Measurements from ENCODE around the gene CDC37L1.

Gene CDC37L1

GRCh38 chr9:4669890-4670289 is 9.5 kb upstream of the CDC37L1 start:
- DNase-seq: no peak

- DNase-seq: no peak
Measured at GRCh38 chr9:4670591-4670990, 8.8 kb upstream of the CDC37L1 start.

GRCh38 chr9:4671737-4672136 is 7.6 kb upstream of the CDC37L1 start:
- no peak for DNase-seq

- no peak for DNase-seq
Measured at GRCh38 chr9:4674783-4675182, 4.6 kb upstream of the CDC37L1 start.

- no peak for DNase-seq
Measured at GRCh38 chr9:4677392-4677791, 2.0 kb upstream of the CDC37L1 start.

- no peak for DNase-seq
Measured at GRCh38 chr9:4678679-4679267, 596 bp upstream of the CDC37L1 start.

- no peak for DNase-seq
Measured at GRCh38 chr9:4680173-4680525, 780 bp downstream of the CDC37L1 start.

- DNase-seq: no peak
Measured at GRCh38 chr9:4680750-4681149, 1.4 kb downstream of the CDC37L1 start.

GRCh38 chr9:4684820-4685219 is 5.5 kb downstream of the CDC37L1 start:
- DNase-seq: no peak

- DNase-seq: no peak
Measured at GRCh38 chr9:4686112-4686511, 6.7 kb downstream of the CDC37L1 start.

GRCh38 chr9:4686584-4686983 is 7.2 kb downstream of the CDC37L1 start:
- DNase-seq: no peak

- no peak for DNase-seq
Measured at GRCh38 chr9:4689021-4689420, 9.7 kb downstream of the CDC37L1 start.

- no peak for DNase-seq
Measured at GRCh38 chr9:4689687-4690104, 10.3 kb downstream of the CDC37L1 start.

- no peak for DNase-seq
Measured at GRCh38 chr9:4690144-4690543, 10.8 kb downstream of the CDC37L1 start.

GRCh38 chr9:4691795-4692194 is 12.4 kb downstream of the CDC37L1 start:
- DNase-seq: no peak

GRCh38 chr9:4700091-4700490 is 20.7 kb downstream of the CDC37L1 start:
- DNase-seq: no peak

GRCh38 chr9:4700932-4701331 is 21.6 kb downstream of the CDC37L1 start:
- no peak for DNase-seq

- DNase-seq: no peak
Measured at GRCh38 chr9:4701526-4701925, 22.2 kb downstream of the CDC37L1 start.

- no peak for DNase-seq
Measured at GRCh38 chr9:4704129-4704528, 24.8 kb downstream of the CDC37L1 start.

GRCh38 chr9:4706021-4706420 is 26.7 kb downstream of the CDC37L1 start:
- DNase-seq: no peak

- DNase-seq: no peak
Measured at GRCh38 chr9:4706971-4707622, 27.7 kb downstream of the CDC37L1 start.

- DNase-seq: no peak
Measured at GRCh38 chr9:4709380-4709779, 30.0 kb downstream of the CDC37L1 start.

GRCh38 chr9:4713849-4714248 is 34.5 kb downstream of the CDC37L1 start:
- DNase-seq: no peak

GRCh38 chr9:4714266-4715016 is 35.1 kb downstream of the CDC37L1 start:
- DNase-seq: no peak

Measured in NCI-H2081 treated with DMSO at 0.1 percent for 48 hours (cell line).